ENCODE results near the gene PARD3. TPM values are rescaled to one million over a fixed set of nuclear protein-coding genes. Genes with fewer than 3 reads are reported as not detected.

Gene PARD3
- total and polyA plus RNA-seq, 12 donors: 17.0 to 93.8 (median 47.3) TPM

GRCh38 chr10:34254596-34254995, 560.5 kb downstream of the PARD3 start:
- no peak for TF ChIP-seq POLR2A (IDR thresholded peaks at IDR 0.05)
- TF ChIP-seq, protein P1, sequence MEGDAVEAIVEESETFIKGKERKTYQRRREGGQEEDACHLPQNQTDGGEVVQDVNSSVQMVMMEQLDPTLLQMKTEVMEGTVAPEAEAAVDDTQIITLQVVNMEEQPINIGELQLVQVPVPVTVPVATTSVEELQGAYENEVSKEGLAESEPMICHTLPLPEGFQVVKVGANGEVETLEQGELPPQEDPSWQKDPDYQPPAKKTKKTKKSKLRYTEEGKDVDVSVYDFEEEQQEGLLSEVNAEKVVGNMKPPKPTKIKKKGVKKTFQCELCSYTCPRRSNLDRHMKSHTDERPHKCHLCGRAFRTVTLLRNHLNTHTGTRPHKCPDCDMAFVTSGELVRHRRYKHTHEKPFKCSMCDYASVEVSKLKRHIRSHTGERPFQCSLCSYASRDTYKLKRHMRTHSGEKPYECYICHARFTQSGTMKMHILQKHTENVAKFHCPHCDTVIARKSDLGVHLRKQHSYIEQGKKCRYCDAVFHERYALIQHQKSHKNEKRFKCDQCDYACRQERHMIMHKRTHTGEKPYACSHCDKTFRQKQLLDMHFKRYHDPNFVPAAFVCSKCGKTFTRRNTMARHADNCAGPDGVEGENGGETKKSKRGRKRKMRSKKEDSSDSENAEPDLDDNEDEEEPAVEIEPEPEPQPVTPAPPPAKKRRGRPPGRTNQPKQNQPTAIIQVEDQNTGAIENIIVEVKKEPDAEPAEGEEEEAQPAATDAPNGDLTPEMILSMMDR (IDR thresholded peaks at IDR 0.05): no peak
- DNase-seq: no peak
- Histone ChIP-seq H3K36me3 (replicated peaks in 1 of 2) (no peaks in the 10 kb centered on the region), H3K27ac (no peak overlapping the region), H3K4me3 (no peak overlapping the region), H3K9me3 (replicated peaks in 1 of 3) (no peaks in the 10 kb centered on the region), H3K27me3 (no peaks in the 10 kb centered on the region), H3K4me1 (replicated peaks in 1 of 2) (peaks cover 0 to 7% of the 10 kb centered on the region in 2 donors)
- intact Hi-C loops (cut with DNase I): no loop called here

GRCh38 chr10:34252111-34252510, 563.0 kb downstream of the PARD3 start:
- Histone ChIP-seq H3K4me3 (no peak overlapping the region), H3K9me3 (replicated peaks in 1 of 3) (no peaks in the 10 kb centered on the region), H3K4me1 (replicated peaks in 1 of 2) (peaks cover 0 to 7% of the 10 kb centered on the region in 2 donors), H3K27me3 (no peaks in the 10 kb centered on the region), H3K36me3 (replicated peaks in 1 of 2) (no peaks in the 10 kb centered on the region), H3K27ac (peak overlapping the region in 1 of 5 donors; percentile 17)
- 36 to 46% (median 43%) methylated on average over 7 of the region's 7 CpGs for WGBS, 4 donors
- peak; percentile 55 to 85 (median 79) for DNase-seq
- TF ChIP-seq, protein P1 (IDR thresholded peaks at IDR 0.05): no peak
- TF ChIP-seq POLR2A (IDR thresholded peaks at IDR 0.05): no peak
- intact Hi-C loops (cut with DNase I): no loop called here

- WGBS, 4 donors: 90 to 97% (median 94%) methylated on average over 4 of the region's 4 CpGs
- no peak for DNase-seq
- intact Hi-C loops (cut with DNase I): no loop called here
- no peaks in the 10 kb centered on the region for H3K27me3 ChIP-seq
- TF ChIP-seq, protein P1 (IDR thresholded peaks at IDR 0.05): no peak
- TF ChIP-seq POLR2A (IDR thresholded peaks at IDR 0.05): no peak
- no peaks in the 10 kb centered on the region for H3K9me3 ChIP-seq (replicated peaks in 1 of 3)
- H3K36me3 ChIP-seq (replicated peaks in 1 of 2): no peaks in the 10 kb centered on the region
- no peak overlapping the region for H3K27ac ChIP-seq
- no peak overlapping the region for H3K4me3 ChIP-seq
- peaks cover 0 to 7% of the 10 kb centered on the region in 2 donors for H3K4me1 ChIP-seq (replicated peaks in 1 of 2)
Measured at GRCh38 chr10:34251177-34251576, 563.9 kb downstream of the PARD3 start.

DNA sequence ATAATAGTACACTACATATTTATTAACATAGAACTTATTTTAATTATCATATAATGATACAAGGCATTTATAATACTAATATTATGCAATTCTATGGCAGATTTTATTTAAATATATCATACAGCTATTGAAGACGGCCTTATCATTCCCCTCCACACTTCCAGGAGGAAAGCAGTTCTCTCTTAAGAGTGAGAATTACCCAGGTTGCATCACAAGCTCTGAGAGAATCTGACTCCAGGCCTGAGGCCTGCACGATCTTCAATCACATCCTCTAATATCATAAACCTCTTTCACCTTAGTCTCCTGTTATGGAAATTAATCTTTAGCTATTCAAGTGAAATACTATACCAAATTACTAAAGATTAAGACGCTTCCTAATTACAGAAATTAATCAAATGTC, 564.4 kb downstream of the PARD3 start:
- no peak overlapping the region for H3K27ac ChIP-seq
- no peak for TF ChIP-seq POLR2A (IDR thresholded peaks at IDR 0.05)
- TF ChIP-seq, protein P1 (IDR thresholded peaks at IDR 0.05): no peak
- H3K27me3 ChIP-seq: no peaks in the 10 kb centered on the region
- peaks cover 0 to 7% of the 10 kb centered on the region in 2 donors for H3K4me1 ChIP-seq (replicated peaks in 1 of 2)
- H3K9me3 ChIP-seq (replicated peaks in 1 of 3): no peaks in the 10 kb centered on the region
- 82 to 92% (median 89%) methylated on average over 3 of the region's 3 CpGs for WGBS, 4 donors
- H3K36me3 ChIP-seq (replicated peaks in 1 of 2): no peaks in the 10 kb centered on the region
- H3K4me3 ChIP-seq: no peak overlapping the region
- DNase-seq: no peak
- intact Hi-C loops (cut with DNase I): no loop called here
